GM21737 (cell line): Measurements from ENCODE around the gene BLTP2.
"Not testable (repeated sequence)": the region's sequence is repeated elsewhere in the genome, so short reads cannot be mapped to it uniquely, and the experiment has no call there.

Experiments
- ATAC-seq: cut with Tn5 transposase; IDR thresholded peaks from one replicate; pipeline ENCODE4 v1.9.1; 2021; ENCODE audit warnings: mild to moderate bottlenecking, moderate library complexity; ENCODE audit not compliant: unreplicated experiment

Gene BLTP2

DNA sequence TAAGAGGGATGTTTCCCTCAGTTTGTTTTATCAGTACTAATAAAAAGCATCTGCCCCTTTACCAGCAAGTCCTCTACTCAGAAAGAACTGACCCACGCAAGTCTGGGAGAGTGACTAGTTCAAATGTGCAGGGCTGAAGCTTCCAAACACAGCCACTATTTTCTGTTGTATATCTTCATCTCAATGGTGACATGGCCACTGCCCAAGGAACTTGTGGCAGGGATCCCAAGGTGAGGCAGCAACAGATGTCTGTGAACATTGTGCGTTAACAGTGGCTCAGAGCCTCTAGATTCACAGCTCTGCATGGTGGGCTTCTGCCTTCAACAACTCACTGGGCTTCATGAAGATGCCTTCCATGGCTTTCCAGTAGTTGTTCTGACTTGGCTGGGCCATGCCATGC is 3.7 kb upstream of the BLTP2 start:
- no peak for ATAC-seq

DNA sequence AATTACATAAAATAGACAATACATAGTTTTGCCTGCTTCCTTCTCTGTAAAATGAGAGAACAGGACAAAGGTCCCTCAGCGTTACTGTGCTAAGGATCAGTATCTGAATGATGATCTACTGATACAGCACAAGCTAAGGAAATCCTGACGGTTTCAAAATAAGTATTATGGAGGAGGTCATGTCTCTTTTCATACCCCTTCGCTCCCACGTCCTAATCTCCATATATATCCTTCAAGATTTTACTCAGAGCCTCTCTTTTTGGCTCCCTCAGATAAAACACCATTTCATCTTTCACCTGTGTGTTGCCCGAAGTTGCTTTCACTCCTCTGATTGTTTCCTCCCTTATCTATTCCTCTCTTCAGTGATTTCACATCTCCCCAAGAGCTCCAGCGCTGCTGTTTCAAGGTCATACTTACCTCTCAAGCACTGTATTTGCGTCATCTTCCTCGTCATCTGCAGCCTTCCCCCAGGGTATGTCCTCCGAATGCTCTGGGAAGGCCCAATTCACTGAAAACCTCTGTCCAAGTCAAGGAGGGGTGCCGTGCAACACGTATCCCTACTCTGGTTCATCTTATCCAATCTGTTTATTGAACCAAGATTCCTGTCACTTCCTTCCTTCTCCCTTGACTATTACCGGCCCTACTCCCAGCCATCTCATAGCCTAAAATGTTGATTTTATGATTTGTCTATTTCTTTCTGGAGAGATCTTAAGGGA is 1.2 kb upstream of the BLTP2 start:
- ATAC-seq, result no peak

DNA sequence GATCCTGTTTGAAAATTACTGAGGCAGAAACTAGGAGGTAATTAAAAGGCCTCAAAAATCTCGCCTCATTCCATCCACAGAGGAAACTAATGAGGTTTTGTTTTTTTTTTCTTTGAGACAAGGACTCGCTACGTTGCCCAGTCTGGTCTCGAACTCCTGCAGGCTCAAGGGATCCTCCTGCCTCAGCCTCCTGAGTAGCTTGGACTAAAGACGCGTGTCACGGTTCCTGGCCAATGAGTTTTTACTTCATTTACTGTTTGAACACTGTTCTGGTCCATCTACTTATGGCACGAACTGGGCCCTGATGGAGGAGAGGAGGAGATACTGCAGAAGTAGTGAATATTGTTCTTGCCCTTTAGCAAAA is 600 bp upstream of the BLTP2 start:
- ATAC-seq, result no peak

DNA sequence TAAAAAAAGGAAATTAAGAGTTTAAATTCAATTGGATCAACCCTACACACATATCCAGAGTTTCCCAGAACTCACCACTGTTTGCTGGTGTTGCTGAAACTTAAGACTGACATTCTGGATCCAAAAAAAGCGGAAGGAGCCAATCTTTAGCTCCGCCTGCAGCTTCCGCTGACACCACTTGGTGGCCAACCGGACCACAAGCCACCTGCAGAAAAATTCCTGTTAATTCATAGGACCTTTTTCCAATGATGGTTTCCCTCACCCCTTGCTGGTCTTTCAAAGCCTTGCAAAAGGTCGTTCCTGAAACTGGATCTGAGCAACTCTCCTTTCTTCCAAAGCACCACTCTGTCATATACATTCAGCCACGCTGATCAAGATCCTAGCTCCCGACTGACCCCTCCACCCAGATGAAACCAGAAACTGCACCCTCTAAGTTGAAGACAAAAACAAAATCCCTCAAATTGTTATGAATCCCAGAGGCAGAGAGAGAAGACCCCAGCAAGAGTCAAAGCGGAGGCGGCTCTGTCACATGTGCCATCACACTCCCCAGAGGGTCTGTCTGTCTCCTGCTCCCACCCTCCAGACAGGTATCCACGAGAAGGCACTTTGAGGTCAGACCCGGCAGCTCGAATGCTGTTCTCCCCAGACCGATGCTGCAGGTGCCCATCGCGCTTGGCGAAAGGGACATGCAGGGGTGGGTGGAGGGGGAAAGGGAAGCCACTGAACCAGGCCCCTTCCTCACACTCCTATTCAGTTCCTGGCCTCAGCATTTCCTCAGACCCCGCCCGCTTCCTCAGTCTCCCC is 773 bp downstream of the BLTP2 start:
- ATAC-seq, result peak; percentile 3

DNA sequence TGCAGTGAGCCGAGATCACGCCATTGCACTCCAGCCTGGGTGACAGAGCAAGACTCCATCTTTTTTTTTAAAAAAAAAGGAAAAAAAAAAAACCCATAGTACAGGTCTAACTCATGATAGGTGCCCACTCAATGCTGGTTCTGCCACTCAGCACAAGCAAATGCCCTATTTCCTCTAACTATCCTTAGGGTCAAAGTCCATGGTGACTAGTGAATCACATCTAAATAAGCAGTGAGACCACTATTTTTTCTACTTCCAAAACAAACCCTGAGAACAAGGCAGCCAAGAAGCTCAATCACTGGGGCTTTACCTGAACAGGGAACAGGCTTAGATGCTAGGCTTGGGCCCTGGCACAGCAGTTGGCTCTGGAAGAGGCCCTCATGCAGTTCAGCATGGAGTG is 3.4 kb downstream of the BLTP2 start:
- ATAC-seq, result no peak

DNA sequence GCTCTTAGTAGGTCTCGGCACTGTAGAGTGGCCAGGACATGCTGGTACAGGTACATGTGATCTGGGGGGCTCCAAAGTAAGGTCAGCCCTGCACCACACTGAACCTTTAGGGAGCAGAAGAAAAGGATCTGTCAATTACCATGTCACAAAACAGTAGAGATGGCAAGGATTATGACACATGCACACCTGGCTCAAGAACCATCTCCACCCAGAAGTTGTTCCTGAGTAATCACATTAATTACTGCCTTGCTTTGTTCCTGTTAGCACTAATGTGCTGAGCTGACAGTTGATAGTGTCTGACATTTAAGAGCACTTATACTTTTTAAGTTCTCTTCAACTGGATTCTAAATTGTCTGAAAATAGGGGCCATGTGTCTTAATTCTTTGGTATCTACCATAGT is 9.5 kb downstream of the BLTP2 start:
- no peak for ATAC-seq

DNA sequence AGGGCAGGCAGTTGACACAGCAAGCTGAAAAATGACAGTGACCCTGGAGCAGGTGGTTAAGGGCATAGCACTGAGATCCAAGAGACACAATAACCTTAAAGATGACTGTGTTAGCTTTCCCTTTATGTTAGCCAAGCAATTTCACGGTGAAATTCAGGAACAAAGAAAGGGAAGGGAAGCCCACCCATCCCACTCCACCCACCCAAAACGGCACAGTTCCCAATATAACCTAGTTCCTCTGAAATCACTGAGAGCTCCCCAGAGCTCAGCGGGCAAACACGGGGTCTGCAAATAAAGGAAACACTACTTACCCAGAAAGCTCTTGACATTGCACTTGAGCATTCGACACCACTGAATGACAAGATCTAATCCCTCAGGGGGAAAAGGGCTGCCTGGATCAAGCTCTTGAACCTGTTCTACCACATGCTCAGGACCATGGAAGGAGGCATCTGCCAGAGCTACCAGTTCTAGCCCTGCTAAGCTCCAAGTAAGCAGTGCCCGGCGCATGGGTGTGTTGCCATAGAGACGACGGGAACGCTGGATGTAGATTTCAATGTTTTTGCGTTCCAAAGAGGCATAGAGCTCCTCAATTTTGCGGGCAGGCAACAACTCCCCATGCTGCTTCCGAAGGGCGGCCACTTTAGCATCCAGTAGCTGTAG is 10.6 kb downstream of the BLTP2 start:
- no peak for ATAC-seq

DNA sequence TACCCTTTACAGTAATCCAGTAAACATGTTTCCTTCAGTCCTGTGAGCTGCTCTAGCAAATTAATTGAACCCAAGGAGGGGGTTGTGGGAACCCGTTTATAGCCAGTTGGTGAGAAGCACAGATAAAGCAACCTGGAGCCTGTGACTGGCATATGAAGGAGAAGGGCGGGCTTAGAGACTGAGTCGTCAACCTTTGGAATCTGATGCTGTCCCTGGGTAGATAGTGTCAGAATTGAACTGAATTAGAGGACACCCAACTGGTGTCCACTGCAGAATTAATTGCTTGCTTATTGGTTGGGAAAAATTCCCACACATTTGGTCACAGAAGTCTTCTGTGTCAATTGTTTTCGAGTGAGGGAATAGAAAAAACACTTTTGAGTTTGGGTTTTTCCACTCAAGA is 18.1 kb downstream of the BLTP2 start:
- no peak for ATAC-seq

DNA sequence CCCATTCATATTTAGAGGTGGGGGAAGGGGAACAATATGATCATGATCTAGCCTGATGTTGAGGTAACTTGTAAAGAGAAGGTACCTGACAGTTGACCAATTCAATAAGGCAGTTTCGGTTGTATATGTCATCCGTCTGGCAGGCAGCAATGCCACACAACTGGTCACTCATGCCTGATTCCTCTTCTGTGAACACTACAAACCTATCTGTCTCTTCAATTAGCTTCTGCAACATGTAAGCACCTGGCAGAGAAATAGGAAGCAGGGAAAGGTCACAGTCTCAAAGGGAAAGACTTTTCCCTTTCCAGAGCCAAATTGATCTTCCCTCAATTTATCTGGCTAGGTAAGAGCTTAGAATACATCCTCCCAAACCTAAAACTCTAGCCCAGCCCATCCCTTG is 20.8 kb downstream of the BLTP2 start:
- ATAC-seq, result no peak

DNA sequence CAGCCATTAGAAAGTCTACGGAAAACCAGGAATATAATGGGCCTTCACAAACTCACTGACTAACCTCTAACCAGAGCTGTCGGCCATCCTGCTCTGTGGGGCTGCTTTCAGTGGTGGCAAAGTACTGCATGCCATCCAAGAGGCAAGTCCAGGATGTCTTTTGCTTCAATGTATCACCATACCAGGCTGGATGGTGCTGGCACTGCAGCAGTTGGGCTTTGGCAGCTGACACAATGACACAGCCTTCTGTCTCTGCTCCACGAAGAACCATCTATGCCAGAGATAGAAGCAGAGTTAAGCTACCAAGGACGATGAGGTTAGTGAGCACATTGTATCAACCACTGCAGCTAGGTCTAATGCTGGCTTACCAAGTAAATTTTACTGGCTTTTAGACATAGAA is 21.3 kb downstream of the BLTP2 start:
- ATAC-seq, result no peak

DNA sequence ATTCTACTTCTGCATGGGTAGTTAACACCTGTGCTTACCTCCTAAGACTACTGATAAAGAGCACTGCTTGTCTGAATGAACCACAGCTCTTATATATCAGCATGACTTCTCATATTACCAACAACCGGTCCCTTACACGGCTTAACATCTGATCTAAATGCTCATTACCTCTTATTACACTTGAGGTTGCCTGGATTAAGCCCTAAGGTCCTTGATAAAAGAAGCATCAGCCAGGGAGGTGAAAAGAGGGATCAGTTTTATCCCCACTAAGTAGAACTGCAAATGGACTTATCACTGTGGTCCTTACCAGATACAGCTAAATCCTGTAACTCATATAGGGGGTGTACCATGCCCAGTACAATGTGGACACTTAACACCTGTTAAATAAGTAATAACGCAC is 22.8 kb downstream of the BLTP2 start:
- no peak for ATAC-seq

DNA sequence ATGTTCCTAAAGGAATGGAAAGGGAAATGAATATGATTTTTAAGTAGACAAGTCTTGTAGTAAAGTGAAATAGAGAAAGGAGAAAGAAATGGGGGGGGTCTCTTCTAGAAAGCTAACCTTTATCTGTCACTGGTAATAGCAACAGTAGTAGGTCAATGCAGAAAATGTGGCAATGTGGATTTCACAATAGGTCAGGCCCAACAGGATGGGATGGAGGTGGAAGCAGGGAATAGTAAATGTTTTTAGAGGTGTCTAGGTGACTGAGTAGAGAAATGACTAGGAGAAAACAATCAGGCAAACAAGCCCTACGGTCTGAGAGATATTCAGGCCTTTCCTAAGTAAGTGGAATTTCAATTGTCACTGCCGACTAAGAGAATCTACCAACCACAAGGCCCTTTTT is 24.9 kb downstream of the BLTP2 start:
- ATAC-seq, result no peak

DNA sequence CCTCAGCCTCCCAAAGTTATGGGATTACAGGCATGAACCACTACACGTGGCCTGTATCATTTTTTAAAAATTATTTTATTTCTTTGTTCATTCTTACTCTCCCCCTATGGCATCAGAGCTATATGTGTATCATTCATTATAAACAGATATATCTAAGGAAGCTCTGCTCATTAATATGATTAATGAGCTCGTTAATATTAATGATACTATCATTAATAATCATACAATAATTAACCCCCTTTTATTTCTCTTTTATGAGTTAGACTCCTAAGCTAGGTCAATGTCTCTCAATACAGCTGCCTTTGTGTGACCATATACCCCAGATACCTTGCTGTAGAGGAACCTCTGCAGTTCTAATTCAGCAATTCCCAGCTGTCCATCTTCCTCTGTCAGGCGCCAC is 26.5 kb downstream of the BLTP2 start:
- no peak for ATAC-seq

DNA sequence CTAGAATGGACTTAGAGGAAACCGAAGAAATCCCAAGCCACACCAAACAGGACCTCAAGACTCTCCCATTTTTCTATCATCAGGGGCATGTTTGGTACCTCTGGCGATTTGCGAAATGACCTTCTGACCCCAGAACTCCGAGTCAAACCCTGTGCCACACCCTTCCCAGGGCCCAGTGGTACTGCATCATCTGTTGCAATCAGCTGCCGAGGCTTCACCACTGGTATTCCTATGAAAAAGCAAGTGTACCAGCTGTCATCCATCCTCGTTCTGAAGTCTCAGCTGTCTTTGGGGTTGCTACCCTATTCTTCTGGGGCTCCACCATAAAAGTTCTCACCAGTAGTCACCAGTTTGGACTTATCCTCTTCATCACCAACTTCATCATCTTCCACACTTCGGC is 28.7 kb downstream of the BLTP2 start:
- no peak for ATAC-seq

DNA sequence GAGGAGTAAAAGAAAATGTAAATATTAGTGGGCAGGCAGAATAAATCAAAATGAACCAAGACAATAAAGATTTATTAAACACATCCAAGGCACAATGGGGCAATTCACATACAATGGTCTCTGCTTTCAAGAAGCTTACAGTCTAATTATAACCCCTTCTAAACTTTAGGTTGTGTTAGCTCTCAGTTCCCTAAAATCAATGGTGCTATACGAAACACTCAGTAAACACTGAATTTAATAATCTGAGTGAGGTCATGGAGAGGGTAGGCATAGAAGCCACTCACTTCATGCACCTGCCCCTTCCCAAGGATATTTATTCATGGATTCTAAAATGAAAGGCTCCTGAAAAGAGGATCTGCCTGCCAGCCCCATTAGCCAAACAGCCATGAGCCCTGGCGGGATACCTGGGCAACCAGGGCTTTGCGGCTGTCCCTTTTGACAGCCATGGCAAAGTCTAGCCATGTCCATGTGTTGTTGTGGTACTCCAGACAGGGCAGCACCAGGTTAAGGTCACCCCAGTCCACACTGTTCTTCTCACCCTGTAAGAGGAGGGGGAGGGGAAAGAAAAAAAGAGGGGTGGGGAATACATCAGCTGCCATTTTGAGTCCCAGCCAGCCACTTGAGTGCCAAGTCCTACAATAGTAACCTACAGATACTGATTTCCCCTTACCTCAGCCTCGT is 29.6 kb downstream of the BLTP2 start:
- no peak for ATAC-seq

DNA sequence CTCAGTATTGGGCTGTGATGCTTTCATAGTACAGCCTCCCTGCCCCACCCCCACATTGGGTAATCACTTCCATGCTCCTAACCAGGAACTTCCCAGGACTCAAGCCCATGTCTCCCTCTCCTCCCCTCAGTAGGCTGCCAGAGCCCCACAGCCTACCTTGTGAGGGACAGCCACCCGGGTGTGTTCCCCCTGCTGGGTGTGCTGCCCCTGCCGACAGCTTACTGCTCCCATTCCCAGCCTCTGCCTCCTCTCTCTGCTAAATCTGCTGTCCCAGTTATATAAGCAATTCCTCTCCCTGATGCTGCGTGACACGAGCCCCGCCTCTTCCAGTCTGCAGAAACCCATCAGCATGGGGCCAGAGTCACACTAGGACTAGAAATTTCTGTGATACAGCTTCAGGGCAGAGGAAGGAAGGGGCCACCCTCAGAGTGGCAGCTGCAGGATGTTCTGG is 31.0 kb downstream of the BLTP2 start, which contains the start of gene RSKR:
Gene RSKR, minus strand, starts transcription at position 255 of the 451 bp plus-strand sequence. Its CDS starts 24 bp downstream, at position 231.
- ATAC-seq, result no peak

DNA sequence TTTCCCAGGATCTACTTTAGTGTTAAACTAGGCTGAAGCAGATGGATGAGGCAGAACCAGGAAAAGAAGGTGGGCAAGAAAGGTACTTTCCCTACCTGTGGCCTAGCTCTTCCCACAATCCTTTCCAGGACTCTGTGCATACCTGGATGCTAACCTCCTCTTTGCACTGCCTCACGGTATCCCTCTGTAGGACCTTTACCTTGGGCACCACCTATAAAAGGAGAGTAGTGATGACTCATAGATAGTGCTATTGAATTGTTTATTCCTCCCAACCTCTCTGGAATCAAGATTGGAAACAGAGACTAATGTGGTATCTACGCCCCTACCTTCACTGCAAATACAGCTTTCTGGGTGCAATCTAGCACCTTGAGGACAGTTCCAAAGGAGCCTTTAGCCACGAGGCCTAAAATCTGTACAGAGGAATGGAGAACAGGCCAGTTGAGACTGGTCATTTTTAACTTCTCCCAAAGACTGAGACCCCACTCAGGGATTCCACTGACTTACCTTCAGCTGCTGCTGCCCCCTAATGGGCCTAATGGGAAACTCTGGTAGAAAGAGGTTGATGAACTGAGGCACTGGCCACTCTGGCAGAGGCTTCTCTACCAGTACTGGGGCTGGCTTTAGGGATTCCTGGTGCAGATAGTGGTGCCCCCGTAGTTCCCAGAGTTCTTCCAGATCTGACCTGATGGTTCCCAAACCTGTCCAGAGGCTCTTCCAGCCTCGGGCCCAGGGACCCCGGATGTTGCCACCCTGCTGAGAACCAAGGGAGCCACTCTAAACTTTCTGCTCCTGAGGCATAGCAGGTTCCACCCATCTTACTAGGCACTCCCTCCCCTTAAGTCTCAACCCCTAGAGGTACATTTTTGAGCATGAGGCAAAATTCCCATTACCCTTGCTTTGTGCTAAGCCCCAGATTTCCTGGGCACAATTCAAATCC is 31.8 kb downstream of the BLTP2 start:
- no peak for ATAC-seq

DNA sequence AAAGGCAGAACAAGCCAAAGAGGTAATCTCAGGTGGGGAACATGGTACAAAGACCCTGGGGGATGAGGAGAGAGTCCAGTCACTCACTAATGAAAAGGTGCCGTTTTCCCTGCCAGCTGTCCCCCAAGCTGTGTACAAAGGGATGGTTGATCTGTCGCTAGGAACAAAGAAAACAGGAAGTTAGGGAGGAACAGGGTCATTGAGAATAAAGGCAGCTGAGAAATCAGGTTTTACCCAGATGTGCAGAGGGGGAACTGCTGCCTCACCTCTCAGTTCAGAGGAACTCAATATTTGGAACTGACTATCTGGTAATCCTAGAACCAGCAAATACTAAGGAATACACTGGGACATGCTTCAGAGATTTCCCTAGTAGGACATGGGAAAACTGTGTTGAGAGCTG is 32.4 kb downstream of the BLTP2 start:
- ATAC-seq, result no peak

DNA sequence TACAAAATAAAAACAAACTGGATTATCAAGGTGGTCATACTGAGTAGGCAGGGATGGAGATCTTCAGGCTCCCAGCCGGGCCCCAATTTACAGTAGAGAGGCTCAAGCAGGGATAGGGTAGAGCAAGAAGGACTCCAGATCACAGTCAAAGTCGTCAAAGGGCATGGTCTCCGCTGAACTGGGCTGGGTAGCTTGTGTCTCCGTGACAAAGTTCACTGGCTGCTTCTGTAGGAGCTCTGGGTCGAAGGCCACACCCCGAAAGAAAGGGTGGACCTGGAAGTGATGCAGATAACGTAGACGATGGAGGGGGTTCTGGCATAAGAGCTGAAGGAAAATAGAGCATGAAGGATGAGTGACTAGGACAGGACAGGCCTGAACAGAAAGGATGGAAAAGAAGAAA is 34.6 kb downstream of the BLTP2 start:
- no peak for ATAC-seq

DNA sequence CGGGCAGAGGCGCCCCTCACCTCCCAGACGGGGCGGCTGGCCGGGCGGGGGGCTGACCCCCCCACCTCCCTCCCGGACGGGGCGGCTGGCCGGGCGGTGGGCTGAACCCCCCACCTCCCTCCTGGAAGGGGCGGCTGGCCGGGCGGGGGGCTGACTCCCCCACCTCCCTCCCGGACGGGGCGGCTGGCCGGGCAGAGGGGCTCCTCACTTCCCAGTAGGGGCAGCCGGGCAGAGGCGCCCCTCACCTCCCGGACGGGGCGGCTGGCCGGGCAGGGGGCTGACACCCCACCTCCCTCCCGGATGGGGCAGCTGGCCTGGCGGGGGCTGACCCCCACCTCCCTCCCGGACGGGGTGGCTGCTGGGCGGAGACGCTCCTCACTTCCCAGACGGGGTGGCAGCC is 40.9 kb downstream of the BLTP2 start:
- not testable (repeated sequence) for ATAC-seq
